Left ventricle myocardium inferior (tissue), 1 donor: ENCODE data around the gene ZNF425. TPM values are rescaled to one million over a fixed set of nuclear protein-coding genes. Genes with fewer than 3 reads are reported as not detected.
"Not testable (repeated sequence)": the region's sequence is repeated elsewhere in the genome, so short reads cannot be mapped to it uniquely, and the experiment has no call there.

Source experiments
- DNase-seq: peaks from one replicate; pipeline ENCODE4 v3.0.0-alpha.2; 2020
- H3K27ac ChIP-seq: fragments of 200-600 bp; replicated peaks from 2 replicates; pipeline ENCODE4 v1.8.0; 2021
- H3K27me3 ChIP-seq: fragments of 200-600 bp; 2 replicates; pipeline ENCODE4 v1.8.0; 2021; ENCODE audit warnings: low read depth
- H3K36me3 ChIP-seq: fragments of 200-600 bp; 2 replicates; pipeline ENCODE4 v1.8.0; 2021
- H3K4me1 ChIP-seq: fragments of 200-600 bp; 2 replicates; pipeline ENCODE4 v1.8.0; 2021
- H3K4me3 ChIP-seq: fragments of 200-600 bp; 2 replicates; pipeline ENCODE4 v1.8.0; 2021; ENCODE audit warnings: mild to moderate bottlenecking, moderate library complexity
- H3K9me3 ChIP-seq: fragments of 200-600 bp; replicated peaks from 2 replicates; pipeline ENCODE4 v1.8.0; 2021
- CTCF ChIP-seq: fragments of 200-600 bp; IDR thresholded peaks from 2 replicates; pipeline ENCODE4 v1.8.0; 2021; ENCODE audit warnings: antibody characterized with exemption, mild to moderate bottlenecking, borderline replicate concordance
- intact Hi-C: fragments of 100-400 bp; cut with micrococcal nuclease; formaldehyde crosslinking; loops from one replicate; pipeline ENCODE4 v1.11.0; 2022
- total RNA-seq: library from RNA; stranded (reverse); fragmentation: NEBNext Ultra II Directional; extraction: Animal tissue kit (Norgen Biotek cat#: 25700); gene quantifications from one replicate; pipeline ENCODE4 v1.2.1, GENCODE V29; 2021
- donor health status: DM: no; HTN: yes; CAD: no; lungs with severe emphysema.

The ZNF425 gene
- total RNA-seq, 1 donor from 2014 or later: 0.58 TPM

- TF ChIP-seq CTCF: no peak
- H3K9me3 ChIP-seq: no peaks in the 10 kb centered on the region
- no peak overlapping the region for H3K4me3 ChIP-seq
- no peak overlapping the region for H3K27ac ChIP-seq
- H3K27me3 ChIP-seq: no peaks in the 10 kb centered on the region
- DNase-seq: no peak
- H3K4me1 ChIP-seq: peaks cover 31% of the 10 kb centered on the region
- intact Hi-C loops: no loop called here
- H3K36me3 ChIP-seq: no peaks in the 10 kb centered on the region
Observed at GRCh38 chr7:149145031-149145845, 19.1 kb upstream of the ZNF425 start.

- H3K4me3 ChIP-seq, H3K27me3 ChIP-seq, H3K27ac ChIP-seq, H3K9me3 ChIP-seq, H3K36me3 ChIP-seq, intact Hi-C loops, DNase-seq: not testable (repeated sequence)
- peaks cover 30% of the 10 kb centered on the region for H3K4me1 ChIP-seq
Observed at GRCh38 chr7:149144436-149144922, 18.4 kb upstream of the ZNF425 start.

- intact Hi-C loops: no loop called here
- Histone ChIP-seq H3K27me3 (no peaks in the 10 kb centered on the region), H3K27ac (no peak overlapping the region), H3K36me3 (no peaks in the 10 kb centered on the region), H3K4me3 (no peak overlapping the region), H3K4me1 (peaks cover 5% of the 10 kb centered on the region), H3K9me3 (no peaks in the 10 kb centered on the region)
- no peak for TF ChIP-seq CTCF
- no peak for DNase-seq
Observed at GRCh38 chr7:149141893-149142292, 15.8 kb upstream of the ZNF425 start.

GRCh38 chr7:149140831-149141230 is 14.7 kb upstream of the ZNF425 start:
- no peaks in the 10 kb centered on the region for H3K36me3 ChIP-seq
- no peak for DNase-seq
- H3K27me3 ChIP-seq: no peaks in the 10 kb centered on the region
- no peak overlapping the region for H3K4me3 ChIP-seq
- H3K4me1 ChIP-seq: no peaks in the 10 kb centered on the region
- no peak overlapping the region for H3K27ac ChIP-seq
- no peak for TF ChIP-seq CTCF
- intact Hi-C loops: no loop called here
- no peaks in the 10 kb centered on the region for H3K9me3 ChIP-seq

GRCh38 chr7:149136118-149136517 is 10.0 kb upstream of the ZNF425 start:
- intact Hi-C loops: no loop called here
- Histone ChIP-seq H3K4me3 (no peak overlapping the region), H3K9me3 (peaks cover 3% of the 10 kb centered on the region), H3K36me3 (peaks cover 15% of the 10 kb centered on the region), H3K4me1 (no peaks in the 10 kb centered on the region), H3K27me3 (no peaks in the 10 kb centered on the region), H3K27ac (no peak overlapping the region)
- DNase-seq: no peak
- no peak for TF ChIP-seq CTCF

GRCh38 chr7:149133028-149133710 is 7.0 kb upstream of the ZNF425 start:
- no peak overlapping the region for H3K27ac ChIP-seq
- H3K9me3 ChIP-seq: peaks cover 13% of the 10 kb centered on the region
- no peak overlapping the region for H3K4me3 ChIP-seq
- peaks cover 1% of the 10 kb centered on the region for H3K4me1 ChIP-seq
- intact Hi-C loops: no loop called here
- TF ChIP-seq CTCF: no peak
- H3K27me3 ChIP-seq: no peaks in the 10 kb centered on the region
- no peak for DNase-seq
- peaks cover 27% of the 10 kb centered on the region for H3K36me3 ChIP-seq
